ENCODE data around the gene GABRP.
"Not testable (repeated sequence)": the region's sequence is repeated elsewhere in the genome, so short reads cannot be mapped to it uniquely, and the experiment has no call there.

Gene GABRP

GRCh38 chr5:170753311-170753710 lies 30.2 kb upstream of the GABRP start:
- in situ Hi-C loops (cut with HindIII; ENCODE audit: low sequenced_read_pairs): no loop called here
- no peak for TF ChIP-seq CTCF (IDR thresholded peaks at IDR 0.05; ENCODE audit: low read depth, low read length, missing control alignments)
- no peak for DNase-seq (ENCODE audit: low read depth)
- H3K4me3 ChIP-seq (ENCODE audit: low read depth, low read length): no peak overlapping the region

- H3K4me3 ChIP-seq (ENCODE audit: low read depth, low read length); in situ Hi-C loops (cut with HindIII; ENCODE audit: low sequenced_read_pairs); DNase-seq (ENCODE audit: low read depth): not testable (repeated sequence)
These were observed 29.0 kb upstream of the GABRP start for GRCh38 chr5:170754508-170754907.

GRCh38 chr5:170755679-170756456 lies 27.7 kb upstream of the GABRP start:
- in situ Hi-C loops (cut with HindIII; ENCODE audit: low sequenced_read_pairs): no loop called here
- no peak overlapping the region for H3K4me3 ChIP-seq (ENCODE audit: low read depth, low read length)
- no peak for DNase-seq (ENCODE audit: low read depth)
- TF ChIP-seq CTCF (IDR thresholded peaks at IDR 0.05; ENCODE audit: low read depth, low read length, missing control alignments): no peak

- DNase-seq (ENCODE audit: low read depth): no peak
- H3K4me3 ChIP-seq (ENCODE audit: low read depth, low read length): no peak overlapping the region
- TF ChIP-seq CTCF (IDR thresholded peaks at IDR 0.05; ENCODE audit: low read depth, low read length, missing control alignments): no peak
- in situ Hi-C loops (cut with HindIII; ENCODE audit: low sequenced_read_pairs): no loop called here
These were observed 26.8 kb upstream of the GABRP start for GRCh38 chr5:170756691-170757090.

GRCh38 chr5:170757182-170757601 lies 26.3 kb upstream of the GABRP start:
- DNase-seq (ENCODE audit: low read depth): no peak
- H3K4me3 ChIP-seq (ENCODE audit: low read depth, low read length): no peak overlapping the region
- in situ Hi-C loops (cut with HindIII; ENCODE audit: low sequenced_read_pairs): no loop called here
- no peak for TF ChIP-seq CTCF (IDR thresholded peaks at IDR 0.05; ENCODE audit: low read depth, low read length, missing control alignments)

- TF ChIP-seq CTCF (IDR thresholded peaks at IDR 0.05; ENCODE audit: low read depth, low read length, missing control alignments): no peak
- H3K4me3 ChIP-seq (ENCODE audit: low read depth, low read length): no peak overlapping the region
- DNase-seq (ENCODE audit: low read depth): no peak
- in situ Hi-C loops (cut with HindIII; ENCODE audit: low sequenced_read_pairs): no loop called here
These were observed 25.9 kb upstream of the GABRP start for GRCh38 chr5:170757669-170758068.

- in situ Hi-C loops (cut with HindIII; ENCODE audit: low sequenced_read_pairs): no loop called here
- no peak for TF ChIP-seq CTCF (IDR thresholded peaks at IDR 0.05; ENCODE audit: low read depth, low read length, missing control alignments)
- DNase-seq (ENCODE audit: low read depth): no peak
- no peak overlapping the region for H3K4me3 ChIP-seq (ENCODE audit: low read depth, low read length)
These were observed 25.0 kb upstream of the GABRP start for GRCh38 chr5:170758481-170758880.
